ENCODE measurements around the gene MYF5.

DNA sequence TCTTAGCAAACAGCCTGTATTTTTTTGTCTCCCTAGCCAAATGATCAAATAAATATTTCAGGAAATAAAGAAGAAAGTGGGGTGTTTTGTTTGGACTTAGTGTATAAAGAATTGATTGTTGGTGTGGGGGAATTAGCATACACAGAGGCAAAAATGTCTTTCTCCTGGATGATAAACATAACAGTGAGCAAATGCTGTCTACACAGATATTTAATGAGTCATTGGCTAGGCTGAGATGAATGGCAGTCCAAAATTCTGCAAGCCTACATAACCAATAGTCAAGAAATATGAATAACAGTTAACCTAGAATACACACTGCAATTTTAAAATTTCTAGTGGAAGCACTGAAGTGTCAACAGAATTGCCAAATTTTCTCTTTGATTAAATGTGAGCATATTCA, 35.8 kb downstream of the MYF5 start:
- TF ChIP-seq GATA2 (IDR thresholded peaks at IDR 0.05; ENCODE audit: low read depth, low read length) (no peak), GATA3 (IDR thresholded peaks at IDR 0.05; ENCODE audit: low read depth, low read length) (no peak)
